ENCODE data around the gene OCSTAMP. TPM values are rescaled to one million over a fixed set of nuclear protein-coding genes. Genes with fewer than 3 reads are reported as not detected.

Gene OCSTAMP
- total and polyA plus RNA-seq, 2 donors from 2014 or later: not detected

GRCh38 chr20:46552460-46553420, 2.3 kb upstream of the OCSTAMP start:
- Histone ChIP-seq H3K9ac (ENCODE audit: low read length in 3 of 3) (no peak overlapping the region), H3K27me3 (ENCODE audit: control insufficient read depth, insufficient read depth, low read length) (no peaks in the 10 kb centered on the region), H3K4me1 (ENCODE audit: control insufficient read depth in 2 of 3, insufficient read depth in 2 of 3, low read depth in 1 of 3, low read length in 3 of 3) (no peaks in the 10 kb centered on the region), H3K9me3 (ENCODE audit: control insufficient read depth in 2 of 3, insufficient read depth in 1 of 3, low read length in 3 of 3) (no peaks in the 10 kb centered on the region), H3K36me3 (ENCODE audit: control insufficient read depth in 2 of 3, insufficient read depth in 3 of 3, low read length in 3 of 3) (no peaks in the 10 kb centered on the region), H3K4me3 (ENCODE audit: low read length in 3 of 3) (no peak overlapping the region), H3K27ac (ENCODE audit: low read depth in 2 of 2, low read length in 2 of 2) (no peak overlapping the region)
- TF ChIP-seq CTCF (IDR thresholded peaks at IDR 0.05; ENCODE audit: borderline replicate concordance, extremely low read depth, insufficient read depth): no peak
- DNase-seq (no peak), FAIRE-seq (no peak)
- intact Hi-C loops (cut with DNase I): no loop called here

- intact Hi-C loops (cut with DNase I): no loop called here
- H3K27ac ChIP-seq (ENCODE audit: low read depth in 2 of 2, low read length in 2 of 2): no peak overlapping the region
- FAIRE-seq (no peak), DNase-seq (no peak)
- H3K4me3 ChIP-seq (ENCODE audit: low read length in 3 of 3): no peak overlapping the region
- no peaks in the 10 kb centered on the region for H3K4me1 ChIP-seq (ENCODE audit: control insufficient read depth in 2 of 3, insufficient read depth in 2 of 3, low read depth in 1 of 3, low read length in 3 of 3)
- H3K9ac ChIP-seq (ENCODE audit: low read length in 3 of 3): no peak overlapping the region
- no peaks in the 10 kb centered on the region for H3K36me3 ChIP-seq (ENCODE audit: control insufficient read depth in 2 of 3, insufficient read depth in 3 of 3, low read length in 3 of 3)
- no peaks in the 10 kb centered on the region for H3K9me3 ChIP-seq (ENCODE audit: control insufficient read depth in 2 of 3, insufficient read depth in 1 of 3, low read length in 3 of 3)
- TF ChIP-seq CTCF (IDR thresholded peaks at IDR 0.05; ENCODE audit: borderline replicate concordance, extremely low read depth, insufficient read depth): no peak
- H3K27me3 ChIP-seq (ENCODE audit: control insufficient read depth, insufficient read depth, low read length): no peaks in the 10 kb centered on the region
Observed at GRCh38 chr20:46551522-46552381, 1.3 kb upstream of the OCSTAMP start.

GRCh38 chr20:46549188-46549972, 1.1 kb downstream of the OCSTAMP start:
- Histone ChIP-seq H3K27ac (ENCODE audit: low read depth in 2 of 2, low read length in 2 of 2) (no peak overlapping the region), H3K36me3 (ENCODE audit: control insufficient read depth in 2 of 3, insufficient read depth in 3 of 3, low read length in 3 of 3) (no peaks in the 10 kb centered on the region), H3K4me3 (ENCODE audit: low read length in 3 of 3) (no peak overlapping the region), H3K9me3 (ENCODE audit: control insufficient read depth in 2 of 3, insufficient read depth in 1 of 3, low read length in 3 of 3) (peaks cover 0 to 3% (median 0%) of the 10 kb centered on the region in 3 donors), H3K9ac (ENCODE audit: low read length in 3 of 3) (no peak overlapping the region), H3K4me1 (ENCODE audit: control insufficient read depth in 2 of 3, insufficient read depth in 2 of 3, low read depth in 1 of 3, low read length in 3 of 3) (no peaks in the 10 kb centered on the region), H3K27me3 (ENCODE audit: control insufficient read depth, insufficient read depth, low read length) (no peaks in the 10 kb centered on the region)
- FAIRE-seq: no peak
- intact Hi-C loops (cut with DNase I): no loop called here
- no peak for DNase-seq
- no peak for TF ChIP-seq CTCF (IDR thresholded peaks at IDR 0.05; ENCODE audit: borderline replicate concordance, extremely low read depth, insufficient read depth)

All from kidney (tissue), 14 donors.